DOHH2 (cell line): ENCODE measurements around the gene CDCP1.

Source experiments
- EZH2phosphoT487 ChIP-seq: fragments of 200-600 bp; sonication (generic); IDR thresholded peaks from 2 replicates; pipeline ENCODE4 v1.6.1; 2017; ENCODE audit warnings: borderline replicate concordance, mild to moderate bottlenecking, antibody characterized with exemption, low read length, moderate library complexity, mixed read lengths
- TF ChIP-seq, protein P1 (sequence below): fragments of 200-600 bp; sonication (generic); IDR thresholded peaks from one replicate; pipeline ENCODE4 v1.5.1; 2014; ENCODE audit warnings: antibody characterized with exemption, mild to moderate bottlenecking, low read depth, low read length; ENCODE audit not compliant: poor library complexity, severe bottlenecking

DNA sequence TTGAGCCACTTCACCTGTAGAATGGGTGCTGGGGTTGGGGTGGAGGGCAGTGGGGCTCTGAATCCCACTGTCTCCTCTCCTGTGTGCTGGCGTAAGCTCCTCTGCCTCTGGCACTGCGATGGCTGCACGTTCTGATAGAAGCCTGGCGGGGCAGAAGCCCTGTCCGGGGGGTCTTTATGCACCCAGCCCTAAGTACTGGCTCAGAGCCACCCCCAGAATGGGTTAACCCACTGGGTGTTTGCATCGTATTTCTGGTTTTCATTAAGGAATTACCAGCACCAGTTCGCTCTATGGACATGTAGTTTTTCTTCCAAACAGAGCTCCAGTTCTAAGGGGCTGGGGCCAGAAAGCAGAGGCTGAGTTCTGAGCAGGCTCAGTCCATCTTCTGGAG lies 37.7 kb upstream of the CDCP1 start:
- TF ChIP-seq, protein P1, sequence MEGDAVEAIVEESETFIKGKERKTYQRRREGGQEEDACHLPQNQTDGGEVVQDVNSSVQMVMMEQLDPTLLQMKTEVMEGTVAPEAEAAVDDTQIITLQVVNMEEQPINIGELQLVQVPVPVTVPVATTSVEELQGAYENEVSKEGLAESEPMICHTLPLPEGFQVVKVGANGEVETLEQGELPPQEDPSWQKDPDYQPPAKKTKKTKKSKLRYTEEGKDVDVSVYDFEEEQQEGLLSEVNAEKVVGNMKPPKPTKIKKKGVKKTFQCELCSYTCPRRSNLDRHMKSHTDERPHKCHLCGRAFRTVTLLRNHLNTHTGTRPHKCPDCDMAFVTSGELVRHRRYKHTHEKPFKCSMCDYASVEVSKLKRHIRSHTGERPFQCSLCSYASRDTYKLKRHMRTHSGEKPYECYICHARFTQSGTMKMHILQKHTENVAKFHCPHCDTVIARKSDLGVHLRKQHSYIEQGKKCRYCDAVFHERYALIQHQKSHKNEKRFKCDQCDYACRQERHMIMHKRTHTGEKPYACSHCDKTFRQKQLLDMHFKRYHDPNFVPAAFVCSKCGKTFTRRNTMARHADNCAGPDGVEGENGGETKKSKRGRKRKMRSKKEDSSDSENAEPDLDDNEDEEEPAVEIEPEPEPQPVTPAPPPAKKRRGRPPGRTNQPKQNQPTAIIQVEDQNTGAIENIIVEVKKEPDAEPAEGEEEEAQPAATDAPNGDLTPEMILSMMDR, result no peak
- no peak for TF ChIP-seq EZH2phosphoT487
